ENCODE results near the gene PSMD1.

PSMD1 gene

DNA sequence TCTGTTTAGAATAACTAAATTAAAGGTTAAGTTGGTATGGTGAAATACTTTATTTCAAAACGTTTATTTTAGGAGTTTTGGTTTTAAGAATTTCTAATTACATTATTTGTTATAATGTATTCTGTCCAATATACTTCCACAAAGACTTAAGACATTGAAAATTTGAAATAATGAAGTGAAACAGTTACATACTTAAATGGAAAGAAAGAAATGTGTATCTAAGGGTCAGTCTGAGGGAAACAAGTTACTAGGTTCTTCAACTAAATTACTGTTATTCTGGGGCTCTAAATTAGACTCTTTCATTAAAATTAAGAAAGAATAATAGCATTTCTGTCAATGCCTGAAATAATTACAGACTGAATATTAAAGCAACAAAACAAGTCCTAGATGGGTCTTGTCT, 60.5 kb downstream of the PSMD1 start:
- TF ChIP-seq, protein P1, sequence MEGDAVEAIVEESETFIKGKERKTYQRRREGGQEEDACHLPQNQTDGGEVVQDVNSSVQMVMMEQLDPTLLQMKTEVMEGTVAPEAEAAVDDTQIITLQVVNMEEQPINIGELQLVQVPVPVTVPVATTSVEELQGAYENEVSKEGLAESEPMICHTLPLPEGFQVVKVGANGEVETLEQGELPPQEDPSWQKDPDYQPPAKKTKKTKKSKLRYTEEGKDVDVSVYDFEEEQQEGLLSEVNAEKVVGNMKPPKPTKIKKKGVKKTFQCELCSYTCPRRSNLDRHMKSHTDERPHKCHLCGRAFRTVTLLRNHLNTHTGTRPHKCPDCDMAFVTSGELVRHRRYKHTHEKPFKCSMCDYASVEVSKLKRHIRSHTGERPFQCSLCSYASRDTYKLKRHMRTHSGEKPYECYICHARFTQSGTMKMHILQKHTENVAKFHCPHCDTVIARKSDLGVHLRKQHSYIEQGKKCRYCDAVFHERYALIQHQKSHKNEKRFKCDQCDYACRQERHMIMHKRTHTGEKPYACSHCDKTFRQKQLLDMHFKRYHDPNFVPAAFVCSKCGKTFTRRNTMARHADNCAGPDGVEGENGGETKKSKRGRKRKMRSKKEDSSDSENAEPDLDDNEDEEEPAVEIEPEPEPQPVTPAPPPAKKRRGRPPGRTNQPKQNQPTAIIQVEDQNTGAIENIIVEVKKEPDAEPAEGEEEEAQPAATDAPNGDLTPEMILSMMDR (IDR thresholded peaks at IDR 0.05; ENCODE audit: insufficient read depth, missing control alignments): no peak
- no peak for DNase-seq (ENCODE audit: insufficient read length, low spot score)
- FAIRE-seq: no peak

DNA sequence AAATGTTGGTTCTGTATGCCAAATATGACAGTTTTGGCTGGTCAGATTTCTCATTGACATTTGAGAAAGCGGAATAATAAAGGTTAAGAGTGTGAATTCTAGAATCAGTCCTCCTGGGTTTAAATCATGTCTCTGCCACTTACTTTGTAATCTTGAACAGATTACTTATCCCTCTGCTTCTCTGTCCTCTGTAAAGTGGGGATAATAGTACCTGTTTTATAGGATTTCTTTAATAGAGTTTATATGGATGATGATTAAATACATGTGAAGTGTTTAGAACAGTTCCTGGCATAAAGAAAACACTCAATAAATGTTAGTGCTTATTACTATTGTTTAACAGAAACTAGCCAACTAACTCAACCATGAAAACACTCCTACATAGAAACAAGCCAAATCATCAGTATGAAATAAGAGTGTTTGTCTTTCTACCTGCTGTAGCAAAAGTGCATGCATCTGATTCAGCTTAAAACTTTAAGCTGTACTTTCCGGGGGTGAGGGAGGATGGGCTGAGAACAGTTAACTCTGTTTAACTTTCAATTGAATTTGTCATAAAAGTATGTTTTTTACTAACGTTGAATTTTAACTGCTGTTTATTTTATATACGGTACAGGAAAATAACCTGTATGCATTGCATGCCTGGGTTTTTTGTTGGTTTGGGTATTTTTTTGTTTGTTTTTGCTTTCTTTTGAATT, 61.4 kb downstream of the PSMD1 start:
- no peak for DNase-seq (ENCODE audit: insufficient read length, low spot score)
- TF ChIP-seq, protein P1 (IDR thresholded peaks at IDR 0.05; ENCODE audit: insufficient read depth, missing control alignments): no peak
- FAIRE-seq: peak; percentile 53

DNA sequence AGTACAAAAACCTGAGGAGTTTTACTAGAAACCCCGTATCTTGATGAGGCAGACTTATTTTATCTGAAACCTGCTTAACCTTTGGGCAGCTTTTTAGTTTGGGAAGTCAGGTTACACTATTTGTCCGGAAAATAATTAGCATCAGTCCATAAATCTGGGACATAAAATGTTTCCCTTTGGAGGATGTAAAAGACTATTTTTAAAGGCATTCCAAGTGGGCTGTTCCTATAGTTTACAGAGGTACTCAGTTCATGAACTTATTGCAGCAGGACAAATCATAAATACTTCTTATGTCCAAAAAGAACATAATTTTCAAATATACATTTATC, 61.9 kb downstream of the PSMD1 start:
- FAIRE-seq (no peak), DNase-seq (ENCODE audit: insufficient read length, low spot score) (no peak)
- TF ChIP-seq, protein P1 (IDR thresholded peaks at IDR 0.05; ENCODE audit: insufficient read depth, missing control alignments): no peak

DNA sequence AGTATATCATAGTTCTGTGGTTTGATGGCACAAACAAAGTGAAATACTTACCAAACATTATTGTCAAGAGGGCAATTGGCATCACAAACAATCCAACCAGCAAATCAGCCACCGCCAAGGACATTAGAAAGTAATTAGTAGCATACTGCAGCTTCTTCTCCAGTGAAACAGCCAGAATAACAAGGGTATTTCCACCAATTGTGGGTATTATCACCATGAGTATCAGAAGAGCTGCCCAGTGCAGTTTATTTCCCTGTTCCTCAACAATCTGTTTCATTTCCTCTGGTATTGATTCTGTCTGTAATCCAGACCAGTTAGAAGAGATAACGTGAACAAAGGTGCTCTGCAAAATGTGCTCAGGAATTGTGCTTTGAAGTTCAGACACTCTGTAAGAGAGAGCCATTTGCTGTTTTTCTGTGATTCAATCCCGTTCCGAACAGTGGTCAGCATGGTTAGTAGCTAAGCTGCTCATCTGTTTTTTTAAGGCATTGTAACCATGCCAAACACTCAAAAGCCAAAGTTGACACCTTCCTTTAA, 66.8 kb downstream of the PSMD1 start:
- peak; percentile 87 for FAIRE-seq
- DNase-seq (ENCODE audit: insufficient read length, low spot score): no peak

DNA sequence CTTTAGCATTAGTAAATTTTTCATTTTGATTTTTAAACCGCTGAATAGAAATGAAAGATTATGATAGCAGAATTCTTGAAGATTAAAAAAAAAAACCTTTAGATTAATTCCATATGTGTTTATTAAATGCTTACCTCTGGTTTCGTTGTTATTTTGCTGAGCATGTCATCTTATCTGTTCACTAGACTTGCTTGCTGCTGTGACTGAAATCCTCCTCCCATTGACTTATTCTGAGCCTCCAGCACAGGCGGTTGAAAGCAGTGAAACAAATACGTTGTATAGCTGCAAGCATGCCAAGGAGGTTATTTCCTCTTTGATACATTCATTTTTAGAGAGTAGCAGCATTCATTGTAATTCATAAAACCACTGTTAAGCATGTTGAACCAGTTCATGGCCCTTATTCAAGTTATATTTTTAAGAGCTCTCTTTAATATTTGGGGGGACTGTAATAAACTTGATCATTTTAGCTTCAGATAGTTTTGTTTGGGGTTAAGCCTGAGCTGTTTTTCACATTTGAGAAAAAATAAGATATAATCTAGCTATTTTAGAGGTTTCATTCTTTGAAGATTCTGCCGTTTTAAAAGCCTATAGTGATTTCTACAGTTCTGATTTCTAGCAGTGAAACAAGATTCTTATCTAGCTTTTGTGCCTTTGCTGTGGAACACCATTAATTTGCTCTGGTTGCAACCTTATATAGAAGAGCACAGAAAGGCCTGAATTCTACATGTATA, 68.3 kb downstream of the PSMD1 start, which contains the start of gene HTR2B:
Gene HTR2B, minus strand, starts transcription at position 205 of the 731 bp plus-strand sequence. CDS start 1,278 bp downstream, outside the sequence.
- no peak for DNase-seq (ENCODE audit: insufficient read length, low spot score)
- no peak for FAIRE-seq
- TF ChIP-seq, protein P1 (IDR thresholded peaks at IDR 0.05; ENCODE audit: insufficient read depth, missing control alignments): no peak

More for the DNA sequence above, 66.8 kb downstream of the PSMD1 start:
- TF ChIP-seq, protein P1 (IDR thresholded peaks at IDR 0.05; ENCODE audit: insufficient read depth, missing control alignments): no peak

DNA sequence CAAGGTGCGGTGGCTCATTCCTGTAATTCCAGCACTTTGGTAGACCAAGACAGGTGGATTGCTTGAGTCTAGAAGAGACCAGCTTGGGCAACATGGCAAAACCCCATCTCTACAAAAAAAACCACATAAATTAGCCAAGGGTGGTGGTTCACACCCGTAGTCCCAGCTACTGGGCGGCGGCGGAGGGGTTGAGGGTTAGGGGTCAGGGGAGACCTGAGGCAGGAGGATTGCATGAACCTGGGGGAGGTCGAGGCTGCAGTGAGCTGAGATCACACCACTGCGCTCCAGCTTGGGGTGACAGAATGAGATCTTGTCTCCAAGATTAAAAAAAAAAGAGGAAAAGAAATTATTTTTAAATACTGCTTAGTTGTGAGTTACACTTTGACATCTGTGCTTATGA, 69.5 kb downstream of the PSMD1 start:
- no peak for FAIRE-seq
- TF ChIP-seq, protein P1 (IDR thresholded peaks at IDR 0.05; ENCODE audit: insufficient read depth, missing control alignments): no peak

DNA sequence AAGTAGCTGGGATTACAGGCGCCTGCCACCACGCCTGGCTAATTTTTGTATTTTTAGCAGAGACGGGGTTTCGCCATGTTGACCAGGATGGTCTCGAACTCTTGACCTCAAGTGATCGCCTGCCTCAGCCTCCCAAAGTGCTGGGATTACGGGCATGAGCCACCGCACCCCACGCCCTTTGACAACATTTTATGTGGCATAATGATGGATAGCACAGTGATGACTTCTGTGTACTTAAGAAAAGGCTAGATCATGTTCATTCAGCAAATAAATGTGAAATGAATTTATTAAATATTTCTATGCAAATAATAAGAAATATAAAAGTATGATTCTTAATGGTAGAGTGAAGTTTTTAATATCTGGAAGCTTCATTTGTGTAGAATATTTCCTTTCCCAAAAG, 70.8 kb downstream of the PSMD1 start:
- FAIRE-seq: no peak

More for the DNA sequence above, 69.5 kb downstream of the PSMD1 start:
- DNase-seq (ENCODE audit: insufficient read length, low spot score): no peak

More for the DNA sequence above, 70.8 kb downstream of the PSMD1 start:
- DNase-seq (ENCODE audit: insufficient read length, low spot score): no peak
- TF ChIP-seq, protein P1 (IDR thresholded peaks at IDR 0.05; ENCODE audit: insufficient read depth, missing control alignments): no peak
